Measurements from ENCODE around the gene C16orf96. TPM values are rescaled to one million over a fixed set of nuclear protein-coding genes. Genes with fewer than 3 reads are reported as not detected.

C16orf96 gene
- total and polyA plus RNA-seq, 2 of the 13 experiments (the other 11 are each of a cell fraction or from before 2014, with no cell fraction given) = 0.03 TPM; not detected in 1

GRCh38 chr16:4637501-4638166 lies 81.5 kb downstream of the C16orf96 start:
- FAIRE-seq (no peak), DNase-seq (ENCODE audit: low spot score) (no peak), ATAC-seq (no peak)
- no peak overlapping the region for H3K4me2 ChIP-seq (ENCODE audit: low read depth, low read length)
- TF ChIP-seq HCFC1 (IDR thresholded peaks at IDR 0.05; ENCODE audit: low read depth, low read length) (no peak), SNAI1 (CRISPR knock-in tag; IDR thresholded peaks at IDR 0.05; ENCODE audit: borderline replicate concordance) (no peak), ZNF691 (CRISPR knock-in tag; IDR thresholded peaks at IDR 0.05; ENCODE audit: borderline replicate concordance, low read depth) (no peak), CHD2 (IDR thresholded peaks at IDR 0.05; ENCODE audit: low read depth, low read length) (no peak), U2AF1 (optimal IDR thresholded peaks at IDR 0.05; ENCODE audit: low read depth, low read length) (no peak), ZNF207 (IDR thresholded peaks at IDR 0.05; ENCODE audit: borderline replicate concordance) (no peak), IRF2 (CRISPR knock-in tag; IDR thresholded peaks at IDR 0.05) (no peak), ZNF326 (CRISPR knock-in tag; IDR thresholded peaks at IDR 0.05; ENCODE audit: borderline replicate concordance) (no peak), CHCHD3 (CRISPR knock-in tag; IDR thresholded peaks at IDR 0.05) (no peak), JDP2 (CRISPR knock-in tag; IDR thresholded peaks at IDR 0.05; ENCODE audit: borderline replicate concordance) (no peak), HDAC2 (CRISPR knock-in tag; IDR thresholded peaks at IDR 0.05) (no peak), ISX (CRISPR knock-in tag; conservative IDR thresholded peaks at IDR 0.05) (no peak), NCOR1 (IDR thresholded peaks at IDR 0.05; ENCODE audit: borderline replicate concordance, low read length) (no peak), ZMYM3 (CRISPR knock-in tag; IDR thresholded peaks at IDR 0.05) (no peak)
- BruUV-seq (replicated peaks) = no TSS peak
- no peaks in the 10 kb centered on the region for H3K27me3 ChIP-seq (ENCODE audit: control insufficient read depth in 1 of 2, insufficient read depth in 2 of 2, low read length in 2 of 2)
- intact Hi-C loops (cut with micrococcal nuclease; ENCODE audit: unreplicated experiment) = no loop called here
- no peak overlapping the region for H3K9ac ChIP-seq (ENCODE audit: insufficient read depth, low read depth, low read length)
- ChIA-PET CTCF (ENCODE audit: low intra/inter-chr PET ratio, low total read pairs) (no interaction called here), POLR2A (no interaction called here)
- H3K4me3 ChIP-seq (replicated peaks in 1 of 3; ENCODE audit: insufficient read depth in 1 of 3, low read depth in 2 of 3, low read length in 3 of 3) = no peak overlapping the region
- H3K27ac ChIP-seq (ENCODE audit: extremely low read length, insufficient read depth, low read length) = no peak overlapping the region
- WGBS (ENCODE audit: low lambda C conversion rate) = 96% methylated on average over 14 of the region's 21 CpGs
- peaks cover 63% of the 10 kb centered on the region for H3K79me2 ChIP-seq (ENCODE audit: insufficient read depth, low read length)
- peaks cover 29% of the 10 kb centered on the region for H3K4me1 ChIP-seq (ENCODE audit: insufficient read depth, low read length)
- in situ Hi-C loops (cut with HindIII; ENCODE audit: extremely low pct_ligation_motif_present, low pct_unique_long_range_greater_than_20kb) = no loop called here
- H2AFZ ChIP-seq (ENCODE audit: low read length) = no peak overlapping the region
- peaks cover 16% of the 10 kb centered on the region; the same call in 1 of the 2 replicates for H4K20me1 ChIP-seq (ENCODE audit: insufficient read depth, low read length)
- peaks cover 18 to 28% of the 10 kb centered on the region in 2 experiments; a peak in 4 of 5 replicates for H3K36me3 ChIP-seq (replicated peaks in 1 of 2; ENCODE audit: control insufficient read depth in 1 of 2, insufficient read depth in 2 of 2, low read length in 2 of 2)
- no peaks in the 10 kb centered on the region for H3K9me3 ChIP-seq (ENCODE audit: low read length)

Measured in HepG2 (cell line).